Activated CD8-positive, alpha-beta T cell treated with anti-CD3 and anti-CD28 coated beads for 36 hours (primary cell): Measurements from ENCODE around the gene MSL1. TPM values are rescaled to one million over a fixed set of nuclear protein-coding genes. Genes with fewer than 3 reads are reported as not detected.

Experiments
- ATAC-seq: fragments of 200-7000 bp; cut with Tn5 transposase; one replicate; pipeline ENCODE4 v1.10.0; 2021; ENCODE audit warnings: mild to moderate bottlenecking, moderate library complexity
- CTCF ChIA-PET: fragments of 350-600 bp; sonication (Branson Sonifier 250); formaldehyde crosslinking; loops from one replicate; lab custom pipeline; 2021; ENCODE audit warnings: antibody characterized with exemption; lab: Charles Lee
- POLR2A ChIA-PET: fragments of 350-600 bp; sonication (Branson Sonifier 250); formaldehyde crosslinking; loops from one replicate; lab custom pipeline; 2021; ENCODE audit warnings: antibody characterized with exemption; lab: Charles Lee
- DNase-seq: peaks from one replicate; pipeline ENCODE4 v3.0.0-alpha.2; 2020
- H3K27ac Mint-ChIP-seq: one replicate; pipeline ENCODE4 v1.8.0; 2021; ENCODE audit warnings: mild to moderate bottlenecking, mixed read lengths
- H3K27me3 Mint-ChIP-seq: one replicate; pipeline ENCODE4 v1.8.0; 2021; ENCODE audit warnings: mixed read lengths
- H3K36me3 Mint-ChIP-seq: one replicate; pipeline ENCODE4 v1.8.0; 2021; ENCODE audit warnings: low read depth, mixed read lengths
- H3K4me1 Mint-ChIP-seq: one replicate; pipeline ENCODE4 v1.8.0; 2021; ENCODE audit warnings: low read depth, mixed read lengths
- H3K4me3 Mint-ChIP-seq: one replicate; pipeline ENCODE4 v1.8.0; 2021; ENCODE audit warnings: mild to moderate bottlenecking, moderate library complexity, mixed read lengths
- H3K9me3 Mint-ChIP-seq: one replicate; pipeline ENCODE4 v1.8.0; 2021; ENCODE audit warnings: mixed read lengths
- CTCF ChIP-seq: fragments of 200-600 bp; IDR thresholded peaks from one replicate; pipeline ENCODE4 v1.8.0; 2022; ENCODE audit warnings: antibody characterized with exemption, mild to moderate bottlenecking
- intact Hi-C: fragments of 100-400 bp; cut with micrococcal nuclease; formaldehyde crosslinking; loops from one replicate; pipeline ENCODE4 v1.10.0; 2022
- total RNA-seq, 2 experiments: library from RNA; stranded (reverse); gene quantifications; one replicate each; pipeline ENCODE4 v1.2.3, GENCODE V29; 2021

MSL1 gene
- total RNA-seq, 2 experiments from 2014 or later: 69.0 to 70.1 TPM

- Mint-ChIP-seq H3K9me3 (no peaks in the 10 kb centered on the region), H3K36me3 (peaks cover 35% of the 10 kb centered on the region), H3K27me3 (no peaks in the 10 kb centered on the region), H3K4me1 (peaks cover 18% of the 10 kb centered on the region), H3K27ac (no peak overlapping the region), H3K4me3 (no peak overlapping the region)
- DNase-seq (no peak), ATAC-seq (no peak)
- ChIA-PET POLR2A (interaction anchor here (0.8 to 1.6 kb wide), 3 partner anchors 15 to 136 kb away, joined by 3 to 5 read pairs (median 5); no protein-coding TSS in a partner anchor), CTCF (interaction anchor here (0.9 to 3.8 kb wide), 4 partner anchors 9 to 132 kb away, joined by 3 to 12 read pairs (median 8); no protein-coding TSS in a partner anchor)
- no peak for TF ChIP-seq CTCF
- intact Hi-C loops: no loop called here
Measured at GRCh38 chr17:40159456-40159855, 37.7 kb downstream of the MSL1 start.

- ChIA-PET POLR2A (interaction anchor here (0.5 to 2.0 kb wide), 6 partner anchors 9 to 89 kb away, joined by 3 to 10 read pairs (median 4); partner anchors contain the start of genes RAPGEFL1 and WIPF2), CTCF (interaction anchor here (0.8 to 3.7 kb wide), 28 partner anchors 8 to 154 kb away, joined by 3 to 95 read pairs (median 6); partner anchors contain the start of genes CASC3, CSF3, MED24 and MSL1)
- H3K27me3 Mint-ChIP-seq: no peaks in the 10 kb centered on the region
- H3K9me3 Mint-ChIP-seq: no peaks in the 10 kb centered on the region
- H3K4me1 Mint-ChIP-seq: peaks cover 7% of the 10 kb centered on the region
- H3K27ac Mint-ChIP-seq: peak overlapping the region; percentile 36
- intact Hi-C loops: loop anchor here (1.0 kb wide), 1 partner anchor 54 kb away; no protein-coding TSS in a partner anchor
- DNase-seq (no peak), ATAC-seq (no peak)
- H3K4me3 Mint-ChIP-seq: no peak overlapping the region
- TF ChIP-seq CTCF: no peak
- H3K36me3 Mint-ChIP-seq: peaks cover 45% of the 10 kb centered on the region
Measured at GRCh38 chr17:40167685-40168261, 46.0 kb downstream of the MSL1 start.

- peak; percentile 96 for TF ChIP-seq CTCF
- Mint-ChIP-seq H3K27me3 (no peaks in the 10 kb centered on the region), H3K9me3 (no peaks in the 10 kb centered on the region), H3K27ac (peak overlapping the region; percentile 36), H3K4me1 (peaks cover 7% of the 10 kb centered on the region), H3K4me3 (no peak overlapping the region), H3K36me3 (peaks cover 44% of the 10 kb centered on the region)
- ATAC-seq: peak; percentile 89
- DNase-seq: peak; percentile 50
- ChIA-PET POLR2A (interaction anchor here (0.5 to 2.0 kb wide), 6 partner anchors 8 to 88 kb away, joined by 3 to 10 read pairs (median 4); partner anchors contain the start of genes RAPGEFL1 and WIPF2), CTCF (interaction anchor here (0.8 to 3.7 kb wide), 40 partner anchors 9 to 155 kb away, joined by 3 to 95 read pairs (median 5); partner anchors contain the start of genes CASC3, CSF3, MED24 and MSL1)
- intact Hi-C loops: loop anchor here (1.0 kb wide), 1 partner anchor 55 kb away; no protein-coding TSS in a partner anchor
Measured at GRCh38 chr17:40168262-40168832, 46.6 kb downstream of the MSL1 start.

- intact Hi-C loops: no loop called here
- ATAC-seq (no peak), DNase-seq (no peak)
- ChIA-PET POLR2A (interaction anchor here (1.0 kb wide), 1 partner anchor 28 kb away, joined by 3 read pairs; no protein-coding TSS in a partner anchor), CTCF (interaction anchor here (0.7 to 1.9 kb wide), 3 partner anchors 57 to 157 kb away, joined by 3 to 6 read pairs (median 4); no protein-coding TSS in a partner anchor)
- peaks cover 7% of the 10 kb centered on the region for H3K4me1 Mint-ChIP-seq
- TF ChIP-seq CTCF: no peak
- no peaks in the 10 kb centered on the region for H3K27me3 Mint-ChIP-seq
- H3K9me3 Mint-ChIP-seq: no peaks in the 10 kb centered on the region
- H3K27ac Mint-ChIP-seq: no peak overlapping the region
- no peak overlapping the region for H3K4me3 Mint-ChIP-seq
- peaks cover 45% of the 10 kb centered on the region for H3K36me3 Mint-ChIP-seq
Measured at GRCh38 chr17:40170325-40170724, 48.6 kb downstream of the MSL1 start.
